GM12801 (cell line): ENCODE results near the gene FFAR2.

Experiments
- CTCF ChIP-seq: IDR thresholded peaks from one replicate; pipeline ENCODE4 v1.5.1; 2011; ENCODE audit warnings: control low read depth; ENCODE audit not compliant: insufficient read length; ENCODE audit errors: extremely low read depth

Gene FFAR2

GRCh38 chr19:35445826-35446593, 2.0 kb upstream of the FFAR2 start:
- TF ChIP-seq CTCF, result no peak

GRCh38 chr19:35449359-35450043, 1.4 kb downstream of the FFAR2 start:
- TF ChIP-seq CTCF, result no peak

- no peak for TF ChIP-seq CTCF
These were observed 3.5 kb downstream of the FFAR2 start for GRCh38 chr19:35451338-35452096.

- TF ChIP-seq CTCF, result no peak
These were observed 6.6 kb downstream of the FFAR2 start for GRCh38 chr19:35454663-35455062.

- TF ChIP-seq CTCF, result no peak
These were observed 7.7 kb downstream of the FFAR2 start for GRCh38 chr19:35455616-35456201.

- TF ChIP-seq CTCF, result no peak
These were observed 9.1 kb downstream of the FFAR2 start for GRCh38 chr19:35457173-35457572.

- TF ChIP-seq CTCF, result no peak
These were observed 10.1 kb downstream of the FFAR2 start for GRCh38 chr19:35458192-35458591.
